GM18870 (cell line): ENCODE measurements around the gene CDC6.

ENCODE experiments used
- ATAC-seq: cut with Tn5 transposase; IDR thresholded peaks from one replicate; pipeline ENCODE4 v1.9.1; 2021; ENCODE audit warnings: moderate library complexity; ENCODE audit not compliant: unreplicated experiment

CDC6 gene

GRCh38 chr17:40322358-40323315 lies 35.0 kb downstream of the CDC6 start:
- no peak for ATAC-seq

GRCh38 chr17:40323391-40324381 lies 36.0 kb downstream of the CDC6 start:
- ATAC-seq: no peak

GRCh38 chr17:40325156-40326013 lies 37.7 kb downstream of the CDC6 start:
- no peak for ATAC-seq

GRCh38 chr17:40326014-40326831 lies 38.5 kb downstream of the CDC6 start:
- no peak for ATAC-seq

GRCh38 chr17:40326832-40327199 lies 39.1 kb downstream of the CDC6 start:
- ATAC-seq: no peak

GRCh38 chr17:40327244-40327729 lies 39.6 kb downstream of the CDC6 start:
- ATAC-seq: no peak

GRCh38 chr17:40327735-40328385 lies 40.2 kb downstream of the CDC6 start:
- ATAC-seq: no peak

GRCh38 chr17:40328386-40328766 lies 40.7 kb downstream of the CDC6 start:
- no peak for ATAC-seq

- no peak for ATAC-seq
These were observed 42.4 kb downstream of the CDC6 start for GRCh38 chr17:40329839-40330794.

- ATAC-seq: no peak
These were observed 43.3 kb downstream of the CDC6 start for GRCh38 chr17:40330850-40331470.

- no peak for ATAC-seq
These were observed 44.3 kb downstream of the CDC6 start for GRCh38 chr17:40331743-40332641.

- no peak for ATAC-seq
These were observed 46.2 kb downstream of the CDC6 start for GRCh38 chr17:40333781-40334448.

- ATAC-seq: no peak
These were observed 47.9 kb downstream of the CDC6 start for GRCh38 chr17:40335620-40336019.

GRCh38 chr17:40337351-40337750 lies 49.7 kb downstream of the CDC6 start:
- no peak for ATAC-seq

- ATAC-seq: no peak
These were observed 50.4 kb downstream of the CDC6 start for GRCh38 chr17:40338058-40338457.
